Sigmoid colon (tissue), 4 donors: ENCODE results near the gene NTRK3.

ENCODE experiments used
- EP300 ChIP-seq, 4 donors: sonication (generic); formaldehyde crosslinking; IDR thresholded peaks; one replicate each; pipeline ENCODE4 v1.6.1; 2017; ENCODE audit warnings: antibody characterized with exemption in 4 of 4
- POLR2A ChIP-seq, 2 donors: fragments of 450-650 bp; IDR thresholded peaks; one replicate each; pipeline ENCODE4 v1.6.1; 2016; ENCODE audit warnings: antibody characterized with exemption in 2 of 2, mild to moderate bottlenecking in 2 of 2, moderate library complexity in 2 of 2
- TF ChIP-seq, protein P1 (sequence below), 4 experiments: fragments of 450-650 bp in 3 of 4; fragments of 200-600 bp in 1 of 4; IDR thresholded peaks; one replicate each; pipeline ENCODE4 v1.5.1; 2016 to 2019; ENCODE audit warnings: antibody characterized with exemption in 4 of 4, mild to moderate bottlenecking in 3 of 4, moderate library complexity in 2 of 4

DNA sequence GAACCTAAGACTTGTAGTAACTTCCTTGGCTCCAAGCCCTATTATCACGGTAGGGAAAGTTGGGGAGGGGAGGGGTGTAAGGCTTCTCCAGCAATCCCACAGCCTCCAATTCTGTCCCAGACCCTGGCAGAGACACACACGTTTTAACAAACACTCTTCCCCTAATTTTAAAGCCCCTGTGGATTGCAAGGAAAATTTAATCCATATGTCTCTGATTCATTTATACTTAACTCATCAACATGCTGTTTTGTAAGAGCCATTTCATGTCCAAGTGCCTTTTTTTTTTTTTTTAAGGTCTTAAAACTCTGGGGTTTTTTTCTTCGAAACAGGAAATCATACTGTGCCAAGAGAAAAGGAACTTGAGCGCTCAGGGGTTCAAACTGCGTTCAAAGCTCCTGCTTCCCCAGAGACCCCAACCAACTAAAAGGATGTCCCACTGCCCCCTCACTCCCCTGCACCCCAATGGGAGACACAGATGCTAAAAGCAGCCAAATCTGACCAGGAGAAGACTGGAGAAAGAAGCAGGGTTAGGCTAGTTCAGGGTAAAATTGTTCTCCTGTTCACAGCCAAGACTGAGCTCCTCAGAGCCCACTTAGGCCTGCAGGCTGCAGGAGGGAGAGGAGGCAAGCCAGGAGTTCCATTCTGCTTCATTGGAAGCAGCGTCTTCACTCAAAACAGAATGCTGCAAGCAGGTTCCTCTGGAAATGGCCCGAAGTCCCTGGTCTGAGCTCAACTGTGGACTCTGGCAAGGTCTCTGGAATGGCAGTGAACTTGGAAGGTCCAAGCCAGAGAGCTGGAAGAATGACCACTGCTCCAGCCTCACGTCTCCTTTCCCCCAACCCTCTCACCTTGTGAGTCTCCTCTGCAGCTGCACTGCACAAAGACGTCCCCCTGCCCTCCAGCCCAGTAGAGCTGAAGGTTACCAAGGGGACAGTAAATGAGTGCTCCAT is 172.5 kb downstream of the NTRK3 start:
- TF ChIP-seq, protein P1, sequence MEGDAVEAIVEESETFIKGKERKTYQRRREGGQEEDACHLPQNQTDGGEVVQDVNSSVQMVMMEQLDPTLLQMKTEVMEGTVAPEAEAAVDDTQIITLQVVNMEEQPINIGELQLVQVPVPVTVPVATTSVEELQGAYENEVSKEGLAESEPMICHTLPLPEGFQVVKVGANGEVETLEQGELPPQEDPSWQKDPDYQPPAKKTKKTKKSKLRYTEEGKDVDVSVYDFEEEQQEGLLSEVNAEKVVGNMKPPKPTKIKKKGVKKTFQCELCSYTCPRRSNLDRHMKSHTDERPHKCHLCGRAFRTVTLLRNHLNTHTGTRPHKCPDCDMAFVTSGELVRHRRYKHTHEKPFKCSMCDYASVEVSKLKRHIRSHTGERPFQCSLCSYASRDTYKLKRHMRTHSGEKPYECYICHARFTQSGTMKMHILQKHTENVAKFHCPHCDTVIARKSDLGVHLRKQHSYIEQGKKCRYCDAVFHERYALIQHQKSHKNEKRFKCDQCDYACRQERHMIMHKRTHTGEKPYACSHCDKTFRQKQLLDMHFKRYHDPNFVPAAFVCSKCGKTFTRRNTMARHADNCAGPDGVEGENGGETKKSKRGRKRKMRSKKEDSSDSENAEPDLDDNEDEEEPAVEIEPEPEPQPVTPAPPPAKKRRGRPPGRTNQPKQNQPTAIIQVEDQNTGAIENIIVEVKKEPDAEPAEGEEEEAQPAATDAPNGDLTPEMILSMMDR (IDR thresholded peaks at IDR 0.05): no peak
- TF ChIP-seq POLR2A (IDR thresholded peaks at IDR 0.05): no peak
- no peak for TF ChIP-seq EP300 (IDR thresholded peaks at IDR 0.05)
